Keratinocyte (primary cell): Measurements from ENCODE around the gene ANKRD40. TPM values are rescaled to one million over a fixed set of nuclear protein-coding genes. Genes with fewer than 3 reads are reported as not detected.

Experiments used
- DNase-seq: peaks from one replicate; pipeline ENCODE4 v3.0.0-alpha.2; 2011; ENCODE audit warnings: low read depth, missing footprints, low spot score
- FAIRE-seq: peaks from 2 replicates; lab custom pipeline; 2011; peaks lifted over from hg19 to GRCh38; lab: Jason Lieb, UNC
- H2AFZ ChIP-seq: 2 replicates; pipeline ENCODE4 v1.6.0; 2012; ENCODE audit warnings: low read length, control low read depth, inconsistent platforms; ENCODE audit not compliant: control insufficient read depth
- H3K27ac ChIP-seq: 2 replicates; pipeline ENCODE4 v1.5.1; 2011; ENCODE audit warnings: low read length; ENCODE audit not compliant: control insufficient read depth, insufficient read depth
- H3K27me3 ChIP-seq: 3 replicates; pipeline ENCODE4 v1.6.0; 2011; ENCODE audit warnings: low read length; ENCODE audit not compliant: control insufficient read depth, insufficient read depth; ENCODE audit errors: extremely low read depth
- H3K36me3 ChIP-seq, 2 experiments: 2 replicates in 1 of 2; 3 replicates in 1 of 2; pipeline ENCODE4 v1.5.1; 2011; ENCODE audit warnings: low read length in 2 of 2, mild to moderate bottlenecking in 1 of 2; ENCODE audit not compliant: control insufficient read depth in 2 of 2, insufficient read depth in 2 of 2; ENCODE audit errors: extremely low read depth in 1 of 2
- H3K4me1 ChIP-seq: 3 replicates; pipeline ENCODE4 v1.5.1; 2011; ENCODE audit warnings: low read length; ENCODE audit not compliant: control insufficient read depth, insufficient read depth; ENCODE audit errors: extremely low read depth
- H3K4me2 ChIP-seq: 3 replicates; pipeline ENCODE4 v1.6.0; 2011; ENCODE audit warnings: low read depth, low read length; ENCODE audit not compliant: control insufficient read depth, insufficient read depth; ENCODE audit errors: extremely low read depth
- H3K4me3 ChIP-seq, 3 experiments: fragments of 200-600 bp in 1 of 3; sonication (generic) in 1 of 3; 2 replicates in 2 of 3; 3 replicates in 1 of 3; pipeline ENCODE4 v1.5.1; 2011 to 2016; ENCODE audit warnings: low read length in 3 of 3, mild to moderate bottlenecking in 3 of 3, control low read depth in 2 of 3, inconsistent platforms in 1 of 3, low read depth in 1 of 3, mixed read lengths in 1 of 3, mixed run types in 1 of 3, moderate library complexity in 1 of 3; ENCODE audit not compliant: control insufficient read depth in 2 of 3, insufficient read depth in 2 of 3; ENCODE audit errors: extremely low read depth in 1 of 3
- H3K79me2 ChIP-seq: 2 replicates; pipeline ENCODE4 v1.6.0; 2012; ENCODE audit warnings: low read length; ENCODE audit not compliant: control insufficient read depth, insufficient read depth
- H3K9ac ChIP-seq: 3 replicates; pipeline ENCODE4 v1.6.0; 2011; ENCODE audit warnings: low read length; ENCODE audit not compliant: control insufficient read depth, insufficient read depth; ENCODE audit errors: extremely low read depth
- H3K9me1 ChIP-seq: 3 replicates; pipeline ENCODE4 v1.6.0; 2011; ENCODE audit warnings: low read length; ENCODE audit not compliant: control insufficient read depth, insufficient read depth; ENCODE audit errors: extremely low read depth
- H3K9me3 ChIP-seq: 2 replicates; pipeline ENCODE4 v1.5.1; 2012; ENCODE audit warnings: low read depth, low read length; ENCODE audit not compliant: control insufficient read depth
- H4K20me1 ChIP-seq: 3 replicates; pipeline ENCODE4 v1.6.0; 2011; ENCODE audit warnings: low read length; ENCODE audit not compliant: control insufficient read depth, insufficient read depth; ENCODE audit errors: extremely low read depth
- CTCF ChIP-seq, 3 experiments: IDR thresholded peaks in 1 of 3; conservative IDR thresholded peaks in 1 of 3; optimal IDR thresholded peaks in 1 of 3; 2 replicates in 2 of 3; 3 replicates in 1 of 3; pipeline versions ENCODE3 to v1.5.1; 2011; ENCODE audit warnings: low read length in 3 of 3, mild to moderate bottlenecking in 3 of 3, moderate library complexity in 2 of 3, control low read depth in 1 of 3, inconsistent platforms in 1 of 3; ENCODE audit not compliant: insufficient read depth in 2 of 3; ENCODE audit errors: extremely low read depth in 1 of 3
- EZH2 ChIP-seq: IDR thresholded peaks from one replicate; pipeline ENCODE4 v1.6.1; 2012; ENCODE audit warnings: inconsistent platforms, mild to moderate bottlenecking, low read length, moderate library complexity
- dilution Hi-C: fragments of 300-500 bp; cut with MboI; formaldehyde crosslinking; loops from one replicate; pipeline ENCODE4 v1.7.0; 2020; ENCODE audit warnings: low sequenced_read_pairs; ENCODE audit not compliant: extremely low pct_ligation_motif_present
- polyA plus RNA-seq, 5 experiments: library from polyadenylated mRNA; depleted of rRNA in 3 of 5; stranded (reverse) in 3 of 5; stranded (forward) in 1 of 5; unstranded in 1 of 5; fragments of >200 nt; gene quantifications; 1 replicate in 1 of 5; 2 replicates in 3 of 5; 3 replicates in 1 of 5; pipeline versions ENCODE4 v1.2.1 to v1.2.3, GENCODE V29; 2011 to 2012; ENCODE audit warnings: missing spikeins in 2 of 5, low read depth in 1 of 5, low replicate concordance in 1 of 5

ANKRD40 gene
- polyA plus RNA-seq, 1 donor (not counting 4 experiments of a cell fraction or from before 2014, with no cell fraction given), result 32.7 TPM

GRCh38 chr17:50693036-50693682 lies 14.6 kb downstream of the ANKRD40 start:
- H3K79me2 ChIP-seq, result no peaks in the 10 kb centered on the region
- H3K36me3 ChIP-seq, result peaks cover 23 to 54% of the 10 kb centered on the region in 2 experiments
- H3K9me3 ChIP-seq, result no peaks in the 10 kb centered on the region
- no peak overlapping the region for H3K9ac ChIP-seq
- H4K20me1 ChIP-seq, result peaks cover 2% of the 10 kb centered on the region
- no peak for TF ChIP-seq EZH2
- TF ChIP-seq CTCF (optimal IDR thresholded peaks at IDR 0.05 in 1 of 3, IDR thresholded peaks at IDR 0.05 in 1 of 3, conservative IDR thresholded peaks at IDR 0.05 in 1 of 3; ENCODE audit: extremely low read depth in 1 of 3, insufficient read depth in 2 of 3, low read length in 3 of 3), result no peak
- no peak overlapping the region for H3K4me3 ChIP-seq
- no peak overlapping the region for H3K4me2 ChIP-seq
- FAIRE-seq (no peak), DNase-seq (no peak)
- no peak overlapping the region for H3K27ac ChIP-seq
- H3K4me1 ChIP-seq, result peaks cover 8% of the 10 kb centered on the region
- no peak overlapping the region for H2AFZ ChIP-seq
- no peaks in the 10 kb centered on the region for H3K27me3 ChIP-seq
- H3K9me1 ChIP-seq, result no peaks in the 10 kb centered on the region
- dilution Hi-C loops, result no loop called here

DNA sequence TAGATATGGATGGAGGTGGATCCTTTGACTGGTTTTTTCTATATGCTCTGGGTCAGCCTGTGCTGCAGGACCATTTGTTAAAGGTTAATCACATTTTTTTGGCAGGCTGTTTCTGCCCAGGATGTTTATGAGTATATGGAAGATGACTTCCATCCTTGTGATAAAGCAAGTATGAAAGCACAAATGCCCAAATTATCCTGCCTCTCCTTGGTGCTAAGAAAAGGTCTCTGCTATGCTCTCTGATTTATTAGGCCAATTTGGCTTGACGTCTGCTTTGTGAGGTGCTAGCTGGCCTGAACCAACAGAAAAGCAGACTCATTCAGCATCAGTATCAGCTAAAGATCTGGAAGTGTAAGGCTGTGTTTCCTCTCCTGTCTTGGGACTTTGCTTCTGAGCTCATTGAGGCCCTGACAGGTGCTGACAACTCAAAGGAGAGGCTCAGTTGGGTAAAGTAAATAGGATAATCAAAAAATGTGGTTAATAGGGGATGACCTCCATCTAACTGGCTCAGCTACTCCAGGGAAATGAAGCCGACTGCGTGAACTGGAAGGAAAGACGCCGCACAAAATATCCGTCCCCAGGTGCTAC lies 15.2 kb downstream of the ANKRD40 start:
- no peaks in the 10 kb centered on the region for H3K27me3 ChIP-seq
- H3K9me1 ChIP-seq, result no peaks in the 10 kb centered on the region
- H3K4me2 ChIP-seq, result no peak overlapping the region
- no peak overlapping the region for H3K27ac ChIP-seq
- no peaks in the 10 kb centered on the region for H3K79me2 ChIP-seq
- no peak overlapping the region for H2AFZ ChIP-seq
- H3K4me1 ChIP-seq, result peaks cover 8% of the 10 kb centered on the region
- H3K9me3 ChIP-seq, result no peaks in the 10 kb centered on the region
- FAIRE-seq, result no peak
- peaks cover 2% of the 10 kb centered on the region for H4K20me1 ChIP-seq
- no peak overlapping the region for H3K4me3 ChIP-seq
- peaks cover 24 to 52% of the 10 kb centered on the region in 2 experiments for H3K36me3 ChIP-seq
- no peak for DNase-seq
- dilution Hi-C loops, result no loop called here
- TF ChIP-seq CTCF (optimal IDR thresholded peaks at IDR 0.05 in 1 of 3, IDR thresholded peaks at IDR 0.05 in 1 of 3, conservative IDR thresholded peaks at IDR 0.05 in 1 of 3; ENCODE audit: extremely low read depth in 1 of 3, insufficient read depth in 2 of 3, low read length in 3 of 3), result no peak
- no peak for TF ChIP-seq EZH2
- H3K9ac ChIP-seq, result no peak overlapping the region
